Mesenchymal stem cell (in vitro differentiated cells and primary cell): ENCODE measurements around the gene HIVEP1.

Source experiments
- DNase-seq: peaks from one replicate; pipeline ENCODE4 v3.0.0-alpha.2; 2013
- H2AFZ ChIP-seq: one replicate; pipeline ENCODE4 v1.6.1; 2013; ENCODE audit warnings: low read depth, mild to moderate bottlenecking, control low read depth, inconsistent platforms, low read length, moderate library complexity
- H2AK5ac ChIP-seq: 2 replicates; pipeline ENCODE4 v1.6.1; 2013; ENCODE audit warnings: low read length, moderate library complexity, mild to moderate bottlenecking, inconsistent platforms; ENCODE audit not compliant: severe bottlenecking
- H2BK120ac ChIP-seq: one replicate; pipeline ENCODE4 v1.6.1; 2013; ENCODE audit warnings: low read depth, mild to moderate bottlenecking, inconsistent platforms, low read length, moderate library complexity
- H2BK12ac ChIP-seq, 2 experiments: one replicate each; pipeline ENCODE4 v1.6.1; 2013; ENCODE audit warnings: inconsistent platforms in 2 of 2, low read length in 2 of 2, mild to moderate bottlenecking in 2 of 2, moderate library complexity in 2 of 2, control low read depth in 1 of 2
- H2BK15ac ChIP-seq: one replicate; pipeline ENCODE4 v1.6.1; 2013; ENCODE audit warnings: mild to moderate bottlenecking, low read depth, inconsistent platforms; ENCODE audit not compliant: poor library complexity, severe bottlenecking
- H2BK5ac ChIP-seq: 2 replicates; pipeline ENCODE4 v1.6.1; 2013; ENCODE audit warnings: low read depth, mild to moderate bottlenecking, low read length, control low read depth, inconsistent platforms; ENCODE audit not compliant: poor library complexity, severe bottlenecking
- H3K14ac ChIP-seq, 2 experiments: one replicate each; pipeline ENCODE4 v1.6.1; 2013; ENCODE audit warnings: inconsistent platforms in 2 of 2, low read length in 2 of 2, control low read depth in 1 of 2, mild to moderate bottlenecking in 1 of 2, moderate library complexity in 1 of 2
- H3K18ac ChIP-seq, 2 experiments: one replicate each; pipeline ENCODE4 v1.6.1; 2013; ENCODE audit warnings: inconsistent platforms in 2 of 2, low read length in 2 of 2, control low read depth in 1 of 2, low read depth in 1 of 2, mild to moderate bottlenecking in 1 of 2
- H3K23ac ChIP-seq, 2 experiments: one replicate each; pipeline ENCODE4 v1.6.1; 2013; ENCODE audit warnings: inconsistent platforms in 2 of 2, low read length in 2 of 2, mild to moderate bottlenecking in 2 of 2, moderate library complexity in 2 of 2, control low read depth in 1 of 2
- H3K27ac ChIP-seq: 2 replicates; pipeline ENCODE4 v1.5.1; 2013; ENCODE audit warnings: mild to moderate bottlenecking, moderate library complexity, low read length, control low read depth, inconsistent platforms; ENCODE audit not compliant: poor library complexity, severe bottlenecking
- H3K27me3 ChIP-seq, 2 experiments: 2 replicates each; pipeline versions ENCODE4 v1.6.1 to v1.7.0; 2013; ENCODE audit warnings: low read length in 2 of 2, mild to moderate bottlenecking in 2 of 2, moderate library complexity in 2 of 2, control low read depth in 1 of 2, inconsistent platforms in 1 of 2; ENCODE audit not compliant: control insufficient read depth in 1 of 2, insufficient read depth in 1 of 2
- H3K36me3 ChIP-seq, 2 experiments: 2 replicates each; pipeline versions ENCODE4 v1.6.1 to v1.7.0; 2013; ENCODE audit warnings: low read length in 2 of 2, control low read depth in 1 of 2, inconsistent platforms in 1 of 2, low read depth in 1 of 2, mild to moderate bottlenecking in 1 of 2; ENCODE audit not compliant: insufficient read depth in 2 of 2, control insufficient read depth in 1 of 2
- H3K4ac ChIP-seq, 2 experiments: one replicate each; pipeline ENCODE4 v1.6.1; 2013; ENCODE audit warnings: inconsistent platforms in 2 of 2, low read length in 2 of 2, mild to moderate bottlenecking in 2 of 2, moderate library complexity in 2 of 2, control low read depth in 1 of 2, low read depth in 1 of 2
- H3K4me1 ChIP-seq: 2 replicates; pipeline ENCODE4 v1.6.1; 2013; ENCODE audit warnings: low read depth, low read length, control low read depth; ENCODE audit not compliant: control insufficient read depth, insufficient read depth
- H3K4me2 ChIP-seq: 2 replicates; pipeline ENCODE4 v1.6.1; 2013; ENCODE audit warnings: low read length, mild to moderate bottlenecking, inconsistent platforms; ENCODE audit not compliant: poor library complexity, severe bottlenecking
- H3K4me3 ChIP-seq, 2 experiments: 2 replicates each; pipeline versions ENCODE4 v1.5.1 to v1.7.0; 2013; ENCODE audit warnings: low read length in 2 of 2, mild to moderate bottlenecking in 2 of 2, control low read depth in 1 of 2, low read depth in 1 of 2; ENCODE audit not compliant: insufficient read depth in 1 of 2
- H3K79me1 ChIP-seq: replicated peaks from 2 replicates; pipeline ENCODE4 v1.6.1; 2013; ENCODE audit warnings: mild to moderate bottlenecking, control low read depth, low read length, inconsistent platforms; ENCODE audit not compliant: poor library complexity, severe bottlenecking
- H3K9ac ChIP-seq: 2 replicates; pipeline ENCODE4 v1.7.0; 2013; ENCODE audit warnings: mild to moderate bottlenecking, low read length, moderate library complexity
- H3K9me3 ChIP-seq: 2 replicates; pipeline ENCODE4 v1.7.0; 2013; ENCODE audit warnings: mild to moderate bottlenecking, low read length; ENCODE audit not compliant: control insufficient read depth
- H4K8ac ChIP-seq: one replicate; pipeline ENCODE4 v1.6.1; 2013; ENCODE audit warnings: inconsistent platforms, mild to moderate bottlenecking, low read length, moderate library complexity
- H4K91ac ChIP-seq: one replicate; pipeline ENCODE4 v1.6.1; 2013; ENCODE audit warnings: mild to moderate bottlenecking, low read length, inconsistent platforms
- WGBS: methylation state at CpG from one replicate; pipeline ENCODE4 v1.1.7; 2013; ENCODE audit warnings: mixed read lengths; 5-methylcytosine and 5-hydroxymethylcytosine counted together

HIVEP1 gene

DNA sequence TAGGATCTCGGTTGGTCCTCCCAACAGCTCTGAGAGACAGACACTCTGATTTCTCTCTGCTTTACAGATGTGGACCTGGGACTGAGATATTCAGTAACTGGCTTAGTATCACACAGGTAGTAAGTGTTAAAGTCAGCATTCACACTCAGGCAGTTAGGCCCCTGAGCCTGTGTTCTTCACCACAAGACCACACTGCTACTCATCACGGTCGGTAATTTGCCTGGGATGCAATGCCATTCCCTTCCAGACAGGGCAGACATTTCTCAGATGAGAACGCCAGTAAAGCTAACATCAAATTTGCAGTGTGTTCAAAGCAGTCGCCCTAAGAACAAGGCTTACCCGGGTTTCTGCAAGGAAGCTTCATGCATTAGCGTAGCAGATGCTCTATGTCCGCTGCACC lies 39.8 kb upstream of the HIVEP1 start:
- peak overlapping the region; percentile 21 for H4K91ac ChIP-seq
- H3K14ac ChIP-seq = peak overlapping the region in 1 of 2 experiments; percentile 21
- H3K27ac ChIP-seq = no peak overlapping the region
- H2AK5ac ChIP-seq = no peak overlapping the region
- H3K36me3 ChIP-seq = no peaks in the 10 kb centered on the region
- 96% methylated on average over 8 of the region's 8 CpGs for WGBS
- H2AFZ ChIP-seq = no peak overlapping the region
- no peaks in the 10 kb centered on the region for H3K79me1 ChIP-seq
- H3K18ac ChIP-seq = peak overlapping the region in 1 of 2 experiments; percentile 63
- no peak overlapping the region for H3K23ac ChIP-seq
- H3K9ac ChIP-seq = no peak overlapping the region
- H2BK5ac ChIP-seq = no peak overlapping the region
- H3K27me3 ChIP-seq = no peaks in the 10 kb centered on the region
- no peak for DNase-seq
- peak overlapping the region in 1 of 2 experiments; percentile 67 for H2BK12ac ChIP-seq
- H3K4me1 ChIP-seq = peaks cover 1% of the 10 kb centered on the region
- peak overlapping the region in 1 of 2 experiments; percentile 1 for H3K4ac ChIP-seq
- H3K4me3 ChIP-seq = no peak overlapping the region
- H2BK15ac ChIP-seq = no peak overlapping the region
- no peaks in the 10 kb centered on the region for H3K9me3 ChIP-seq
- no peak overlapping the region for H3K4me2 ChIP-seq
- no peak overlapping the region for H4K8ac ChIP-seq
- no peak overlapping the region for H2BK120ac ChIP-seq

DNA sequence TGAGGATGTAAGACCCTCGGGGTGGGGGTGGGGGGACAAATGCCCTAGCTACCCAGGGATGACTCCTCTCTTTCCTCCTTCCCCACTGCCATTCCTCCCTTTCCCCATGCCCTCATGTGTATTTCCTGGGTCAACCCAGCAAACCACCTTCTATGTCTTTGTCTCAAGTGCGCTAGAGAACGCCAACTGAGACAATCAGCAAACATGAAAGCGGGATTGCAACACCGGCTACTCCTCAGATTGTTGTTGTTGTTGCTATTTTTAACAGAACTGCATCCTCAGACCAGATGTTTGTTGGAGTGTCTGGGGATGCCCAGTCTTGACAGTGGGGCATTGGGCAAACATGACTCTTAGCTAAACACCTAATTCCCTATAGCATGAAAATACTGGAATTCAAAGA lies 39.3 kb upstream of the HIVEP1 start:
- Histone ChIP-seq H2BK12ac (peak overlapping the region in 1 of 2 experiments; percentile 12), H3K9me3 (no peaks in the 10 kb centered on the region), H3K18ac (peak overlapping the region in 1 of 2 experiments; percentile 3), H2AFZ (no peak overlapping the region), H2AK5ac (no peak overlapping the region), H4K91ac (no peak overlapping the region), H3K4me1 (peaks cover 1% of the 10 kb centered on the region), H3K79me1 (no peaks in the 10 kb centered on the region), H3K9ac (no peak overlapping the region), H3K23ac (no peak overlapping the region), H2BK120ac (no peak overlapping the region), H3K27ac (no peak overlapping the region), H3K27me3 (no peaks in the 10 kb centered on the region), H3K14ac (no peak overlapping the region), H4K8ac (no peak overlapping the region), H3K4ac (no peak overlapping the region), H3K4me2 (no peak overlapping the region), H3K4me3 (no peak overlapping the region), H2BK5ac (no peak overlapping the region), H3K36me3 (no peaks in the 10 kb centered on the region), H2BK15ac (no peak overlapping the region)
- DNase-seq = peak; percentile 24
- WGBS = 80% methylated on average over 4 of the region's 5 CpGs

DNA sequence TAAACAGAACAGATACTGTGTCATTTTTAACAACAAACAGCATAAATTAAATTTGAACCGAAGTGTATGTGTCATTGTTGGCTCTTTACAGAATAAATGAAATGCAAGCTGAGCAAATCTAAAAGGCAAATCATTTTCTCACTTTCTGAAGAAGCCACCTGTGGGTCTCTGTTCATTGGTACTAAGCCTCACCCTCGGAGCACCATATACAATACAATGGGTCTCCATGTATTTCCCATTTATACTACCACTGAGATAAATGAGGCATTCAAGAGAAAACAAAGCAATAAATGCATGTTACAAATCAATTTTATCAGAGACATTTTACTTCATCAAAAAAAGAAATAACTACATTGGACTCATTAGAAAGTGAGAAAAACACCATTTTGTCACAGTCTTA lies 38.9 kb upstream of the HIVEP1 start:
- Histone ChIP-seq H4K91ac (no peak overlapping the region), H3K18ac (no peak overlapping the region), H3K4me2 (no peak overlapping the region), H2BK5ac (no peak overlapping the region), H2AK5ac (no peak overlapping the region), H3K14ac (no peak overlapping the region), H3K27me3 (no peaks in the 10 kb centered on the region), H3K4me3 (no peak overlapping the region), H3K4ac (no peak overlapping the region), H3K79me1 (no peaks in the 10 kb centered on the region), H4K8ac (no peak overlapping the region), H3K27ac (no peak overlapping the region), H2BK15ac (no peak overlapping the region), H2BK120ac (no peak overlapping the region), H3K36me3 (no peaks in the 10 kb centered on the region), H3K9ac (no peak overlapping the region), H3K9me3 (no peaks in the 10 kb centered on the region), H3K4me1 (peaks cover 1% of the 10 kb centered on the region), H2AFZ (no peak overlapping the region), H2BK12ac (no peak overlapping the region), H3K23ac (no peak overlapping the region)
- no peak for DNase-seq
- WGBS = 100% methylated on average over 1 of the region's 2 CpGs

DNA sequence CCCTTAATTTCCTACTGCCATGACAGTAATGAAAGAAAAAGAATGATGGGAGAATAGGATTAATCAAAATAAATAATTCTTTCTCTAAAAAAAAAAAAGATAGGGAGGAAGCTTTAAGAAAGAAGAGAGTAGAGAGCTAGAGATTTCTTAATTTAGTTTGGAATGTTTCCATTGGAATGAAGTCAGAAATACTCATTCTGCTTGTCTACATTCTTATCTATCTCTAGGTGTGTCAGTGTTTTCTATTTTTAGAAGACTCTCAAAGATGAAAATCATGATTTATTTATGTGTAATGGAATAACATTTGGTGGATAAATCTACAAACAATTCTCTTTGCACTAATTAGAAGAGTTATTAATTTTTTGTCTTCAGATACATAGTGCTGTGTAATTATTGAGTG lies 38.0 kb upstream of the HIVEP1 start:
- H3K79me1 ChIP-seq = no peaks in the 10 kb centered on the region
- H3K18ac ChIP-seq = no peak overlapping the region
- peaks cover 1% of the 10 kb centered on the region for H3K4me1 ChIP-seq
- no peak for DNase-seq
- no peak overlapping the region for H3K4me2 ChIP-seq
- H3K36me3 ChIP-seq = no peaks in the 10 kb centered on the region
- H3K4ac ChIP-seq = no peak overlapping the region
- H3K23ac ChIP-seq = no peak overlapping the region
- no peaks in the 10 kb centered on the region for H3K27me3 ChIP-seq
- no peak overlapping the region for H2BK5ac ChIP-seq
- no peak overlapping the region for H2AFZ ChIP-seq
- H3K4me3 ChIP-seq = no peak overlapping the region
- H2BK15ac ChIP-seq = no peak overlapping the region
- H3K27ac ChIP-seq = no peak overlapping the region
- no peak overlapping the region for H2BK12ac ChIP-seq
- no peak overlapping the region for H3K9ac ChIP-seq
- no peak overlapping the region for H4K8ac ChIP-seq
- no peak overlapping the region for H2BK120ac ChIP-seq
- no peak overlapping the region for H4K91ac ChIP-seq
- H3K14ac ChIP-seq = no peak overlapping the region
- H3K9me3 ChIP-seq = no peaks in the 10 kb centered on the region
- H2AK5ac ChIP-seq = no peak overlapping the region
